ENCODE measurements around the gene MBOAT1. TPM values are rescaled to one million over a fixed set of nuclear protein-coding genes. Genes with fewer than 3 reads are reported as not detected.

MBOAT1 gene
- polyA plus RNA-seq, 1 donor from 2014 or later, result not detected

- no peak overlapping the region for H3K4me2 ChIP-seq (ENCODE audit: low read length)
- H3K36me3 ChIP-seq (ENCODE audit: insufficient read depth, low read length), result no peaks in the 10 kb centered on the region
- no peaks in the 10 kb centered on the region for H3K79me2 ChIP-seq (replicated peaks; ENCODE audit: insufficient read depth, low read length)
- no peaks in the 10 kb centered on the region for H3K9me2 ChIP-seq (ENCODE audit: insufficient read depth, low read length)
- H4K20me1 ChIP-seq (ENCODE audit: insufficient read depth), result no peaks in the 10 kb centered on the region
- no peaks in the 10 kb centered on the region for H3K27me3 ChIP-seq (ENCODE audit: insufficient read depth, low read depth, low read length)
- H3K9me3 ChIP-seq (ENCODE audit: low read length), result peaks cover 5% of the 10 kb centered on the region
- TF ChIP-seq, protein P1, sequence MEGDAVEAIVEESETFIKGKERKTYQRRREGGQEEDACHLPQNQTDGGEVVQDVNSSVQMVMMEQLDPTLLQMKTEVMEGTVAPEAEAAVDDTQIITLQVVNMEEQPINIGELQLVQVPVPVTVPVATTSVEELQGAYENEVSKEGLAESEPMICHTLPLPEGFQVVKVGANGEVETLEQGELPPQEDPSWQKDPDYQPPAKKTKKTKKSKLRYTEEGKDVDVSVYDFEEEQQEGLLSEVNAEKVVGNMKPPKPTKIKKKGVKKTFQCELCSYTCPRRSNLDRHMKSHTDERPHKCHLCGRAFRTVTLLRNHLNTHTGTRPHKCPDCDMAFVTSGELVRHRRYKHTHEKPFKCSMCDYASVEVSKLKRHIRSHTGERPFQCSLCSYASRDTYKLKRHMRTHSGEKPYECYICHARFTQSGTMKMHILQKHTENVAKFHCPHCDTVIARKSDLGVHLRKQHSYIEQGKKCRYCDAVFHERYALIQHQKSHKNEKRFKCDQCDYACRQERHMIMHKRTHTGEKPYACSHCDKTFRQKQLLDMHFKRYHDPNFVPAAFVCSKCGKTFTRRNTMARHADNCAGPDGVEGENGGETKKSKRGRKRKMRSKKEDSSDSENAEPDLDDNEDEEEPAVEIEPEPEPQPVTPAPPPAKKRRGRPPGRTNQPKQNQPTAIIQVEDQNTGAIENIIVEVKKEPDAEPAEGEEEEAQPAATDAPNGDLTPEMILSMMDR (IDR thresholded peaks at IDR 0.05; ENCODE audit: poor library complexity, severe bottlenecking), result no peak
- TF ChIP-seq EP300 (conservative IDR thresholded peaks at IDR 0.05; ENCODE audit: poor library complexity, severe bottlenecking) (no peak), EZH2 (IDR thresholded peaks at IDR 0.05; ENCODE audit: borderline replicate concordance, insufficient read depth, low read length, poor library complexity, severe bottlenecking) (no peak), TAF1 (IDR thresholded peaks at IDR 0.05; ENCODE audit: low read depth) (no peak), SMC3 (conservative IDR thresholded peaks at IDR 0.05; ENCODE audit: poor library complexity) (no peak), RAD21 (conservative IDR thresholded peaks at IDR 0.05) (no peak), POLR2AphosphoS5 (IDR thresholded peaks at IDR 0.05) (no peak), MXI1 (conservative IDR thresholded peaks at IDR 0.05; ENCODE audit: poor library complexity, severe bottlenecking) (no peak), REST (IDR thresholded peaks at IDR 0.05; ENCODE audit: borderline replicate concordance) (no peak)
- H3F3A ChIP-seq (ENCODE audit: insufficient read depth, low read length, poor library complexity, severe bottlenecking), result no peaks in the 10 kb centered on the region
- H3K27ac ChIP-seq (ENCODE audit: low read length), result no peak overlapping the region
- no peak overlapping the region for H3K4me3 ChIP-seq (ENCODE audit: low read length)
- no peak overlapping the region for H3K9ac ChIP-seq (ENCODE audit: low read length)
- H2AFZ ChIP-seq (ENCODE audit: low read depth, low read length), result no peak overlapping the region
Measured at GRCh38 chr6:20159781-20160540, 52.3 kb downstream of the MBOAT1 start.

DNA sequence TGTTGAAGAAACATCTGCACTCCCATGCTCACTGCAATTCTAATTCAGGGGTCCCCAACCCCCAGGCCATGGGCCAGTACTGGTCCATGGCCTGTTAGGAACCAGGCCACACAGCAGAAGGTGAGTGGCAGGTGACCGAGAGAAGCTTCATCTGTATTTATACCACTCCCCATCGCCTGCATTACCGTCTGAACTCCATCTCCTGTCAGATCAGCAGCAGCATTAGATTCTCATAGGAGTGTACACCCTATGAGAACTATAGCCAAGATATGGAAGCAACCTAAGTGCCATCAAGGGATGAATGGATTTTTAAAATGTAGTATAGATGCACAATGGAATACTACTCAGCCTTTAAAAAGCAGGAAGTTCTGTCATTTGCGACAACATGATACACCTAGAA lies 53.2 kb downstream of the MBOAT1 start:
- H3K79me2 ChIP-seq (replicated peaks; ENCODE audit: insufficient read depth, low read length), result no peaks in the 10 kb centered on the region
- H4K20me1 ChIP-seq (ENCODE audit: insufficient read depth), result no peaks in the 10 kb centered on the region
- no peaks in the 10 kb centered on the region for H3K27me3 ChIP-seq (ENCODE audit: insufficient read depth, low read depth, low read length)
- H3K9ac ChIP-seq (ENCODE audit: low read length), result no peak overlapping the region
- H3K4me3 ChIP-seq (ENCODE audit: low read length), result no peak overlapping the region
- H3F3A ChIP-seq (ENCODE audit: insufficient read depth, low read length, poor library complexity, severe bottlenecking), result no peaks in the 10 kb centered on the region
- H3K27ac ChIP-seq (ENCODE audit: low read length), result no peak overlapping the region
- TF ChIP-seq SMC3 (conservative IDR thresholded peaks at IDR 0.05; ENCODE audit: poor library complexity), result no peak
- no peak for TF ChIP-seq EP300 (conservative IDR thresholded peaks at IDR 0.05; ENCODE audit: poor library complexity, severe bottlenecking)
- TF ChIP-seq POLR2AphosphoS5 (IDR thresholded peaks at IDR 0.05), result no peak
- TF ChIP-seq, protein P1 (IDR thresholded peaks at IDR 0.05; ENCODE audit: poor library complexity, severe bottlenecking), result no peak
- TF ChIP-seq MXI1 (conservative IDR thresholded peaks at IDR 0.05; ENCODE audit: poor library complexity, severe bottlenecking), result no peak
- no peak for TF ChIP-seq TAF1 (IDR thresholded peaks at IDR 0.05; ENCODE audit: low read depth)
- peaks cover 5% of the 10 kb centered on the region for H3K9me3 ChIP-seq (ENCODE audit: low read length)
- H3K9me2 ChIP-seq (ENCODE audit: insufficient read depth, low read length), result no peaks in the 10 kb centered on the region
- no peak overlapping the region for H3K4me2 ChIP-seq (ENCODE audit: low read length)
- no peaks in the 10 kb centered on the region for H3K36me3 ChIP-seq (ENCODE audit: insufficient read depth, low read length)
- no peak overlapping the region for H2AFZ ChIP-seq (ENCODE audit: low read depth, low read length)
